H9 (cell line): ENCODE measurements around the gene NPY4R2. TPM values are rescaled to one million over a fixed set of nuclear protein-coding genes. Genes with fewer than 3 reads are reported as not detected.
"Not testable (repeated sequence)": the region's sequence is repeated elsewhere in the genome, so short reads cannot be mapped to it uniquely, and the experiment has no call there.

Experiments used
- DNase-seq: peaks from one replicate; pipeline ENCODE4 v3.0.0-alpha.2; 2017
- H2AFZ ChIP-seq: one replicate; pipeline ENCODE4 v1.6.1; 2013; ENCODE audit warnings: mild to moderate bottlenecking, low read length, control low read depth, moderate library complexity
- H2AK5ac ChIP-seq: 2 replicates; pipeline ENCODE4 v1.6.1; 2013; ENCODE audit warnings: low read length, control low read depth, mixed read lengths; ENCODE audit not compliant: insufficient read length
- H2BK120ac ChIP-seq: one replicate; pipeline ENCODE4 v1.6.1; 2013; ENCODE audit warnings: low read depth, mild to moderate bottlenecking, low read length, control low read depth, inconsistent platforms; ENCODE audit not compliant: poor library complexity, severe bottlenecking
- H2BK12ac ChIP-seq: 2 replicates; pipeline ENCODE4 v1.6.1; 2013; ENCODE audit warnings: low read length, control low read depth, mixed read lengths, low read depth; ENCODE audit not compliant: insufficient read length
- H2BK15ac ChIP-seq: 2 replicates; pipeline ENCODE4 v1.6.1; 2013; ENCODE audit warnings: low read depth, low read length, control low read depth
- H2BK20ac ChIP-seq: one replicate; pipeline ENCODE4 v1.6.1; 2013; ENCODE audit warnings: low read depth, mild to moderate bottlenecking, low read length, control low read depth, inconsistent platforms; ENCODE audit not compliant: poor library complexity, severe bottlenecking
- H2BK5ac ChIP-seq: 2 replicates; pipeline ENCODE4 v1.6.1; 2013; ENCODE audit warnings: low read length, control low read depth, mixed read lengths; ENCODE audit not compliant: insufficient read length
- H3K14ac ChIP-seq: 2 replicates; pipeline ENCODE4 v1.6.1; 2013; ENCODE audit warnings: low read length, control low read depth; ENCODE audit not compliant: insufficient read depth
- H3K18ac ChIP-seq: 2 replicates; pipeline ENCODE4 v1.6.1; 2013; ENCODE audit warnings: low read depth, mild to moderate bottlenecking, mixed read lengths, low read length, control low read depth; ENCODE audit not compliant: insufficient read length
- H3K23ac ChIP-seq: 2 replicates; pipeline ENCODE4 v1.6.1; 2013; ENCODE audit warnings: low read length, control low read depth, mixed read lengths, low read depth; ENCODE audit not compliant: insufficient read length
- H3K23me2 ChIP-seq: 2 replicates; pipeline ENCODE4 v1.6.1; 2013; ENCODE audit warnings: low read depth, mild to moderate bottlenecking, mixed read lengths, low read length, control low read depth; ENCODE audit not compliant: insufficient read length, poor library complexity, severe bottlenecking
- H3K27ac ChIP-seq: 2 replicates; pipeline ENCODE4 v1.5.1; 2013; ENCODE audit warnings: low read length, control low read depth, mixed read lengths, low read depth; ENCODE audit not compliant: insufficient read length
- H3K27me3 ChIP-seq: 2 replicates; pipeline ENCODE4 v1.6.1; 2013; ENCODE audit warnings: low read length, control low read depth, inconsistent platforms; ENCODE audit not compliant: insufficient read depth
- H3K4ac ChIP-seq: 2 replicates; pipeline ENCODE4 v1.6.1; 2013; ENCODE audit warnings: low read depth, mild to moderate bottlenecking, control low read depth, inconsistent platforms, low read length, moderate library complexity
- H3K4me1 ChIP-seq: 2 replicates; pipeline ENCODE4 v1.6.1; 2013; ENCODE audit warnings: low read length, control low read depth, inconsistent platforms; ENCODE audit not compliant: insufficient read depth
- H3K4me2 ChIP-seq: 2 replicates; pipeline ENCODE4 v1.6.1; 2013; ENCODE audit warnings: low read length, control low read depth, mixed read lengths; ENCODE audit not compliant: insufficient read length, insufficient read depth
- H3K56ac ChIP-seq: 2 replicates; pipeline ENCODE4 v1.6.1; 2013; ENCODE audit warnings: low read depth, mild to moderate bottlenecking, mixed read lengths, low read length, control low read depth; ENCODE audit not compliant: insufficient read length
- H3K79me1 ChIP-seq: 2 replicates; pipeline ENCODE4 v1.6.1; 2013; ENCODE audit warnings: low read depth, mild to moderate bottlenecking, moderate library complexity, low read length, control low read depth, inconsistent platforms; ENCODE audit not compliant: insufficient read depth, poor library complexity, severe bottlenecking
- H3K79me2 ChIP-seq: 2 replicates; pipeline ENCODE4 v1.6.1; 2013; ENCODE audit warnings: low read length, control low read depth, inconsistent platforms; ENCODE audit not compliant: insufficient read depth
- H3K9ac ChIP-seq: 2 replicates; pipeline ENCODE4 v1.6.1; 2013; ENCODE audit warnings: low read length, control low read depth, mixed read lengths; ENCODE audit not compliant: insufficient read length; ENCODE audit errors: extremely low read depth
- H3K9me3 ChIP-seq: one replicate; pipeline ENCODE4 v1.6.1; 2013; ENCODE audit warnings: low read depth, low read length, inconsistent platforms; ENCODE audit not compliant: control insufficient read depth
- H3T11ph ChIP-seq: one replicate; pipeline ENCODE4 v1.6.1; 2013; ENCODE audit warnings: mild to moderate bottlenecking, low read length, control low read depth, inconsistent platforms
- H4K20me1 ChIP-seq: one replicate; pipeline ENCODE4 v1.6.1; 2013; ENCODE audit not compliant: control insufficient read depth, insufficient read length, insufficient read depth
- H4K5ac ChIP-seq: 2 replicates; pipeline ENCODE4 v1.6.1; 2013; ENCODE audit warnings: low read depth, mild to moderate bottlenecking, mixed read lengths, low read length, control low read depth; ENCODE audit not compliant: insufficient read length
- H4K8ac ChIP-seq: replicated peaks from 2 replicates; pipeline ENCODE4 v1.6.1; 2013; ENCODE audit warnings: low read length, control low read depth, mixed read lengths, low read depth; ENCODE audit not compliant: insufficient read length
- H4K91ac ChIP-seq: 2 replicates; pipeline ENCODE4 v1.6.1; 2013; ENCODE audit warnings: low read depth, mild to moderate bottlenecking, moderate library complexity, mixed read lengths, low read length, control low read depth; ENCODE audit not compliant: insufficient read length
- H3K27ac Mint-ChIP-seq, 3 experiments: 2 replicates in 2 of 3; 3 replicates in 1 of 3; pipeline ENCODE4 v1.8.0; 2020 to 2021; ENCODE audit warnings: mixed read lengths in 3 of 3, mild to moderate bottlenecking in 1 of 3, moderate library complexity in 1 of 3
- H3K27me3 Mint-ChIP-seq: 2 replicates; pipeline ENCODE4 v1.8.0; 2021; ENCODE audit warnings: low read depth, mild to moderate bottlenecking, moderate library complexity, mixed read lengths
- H3K36me3 Mint-ChIP-seq, 3 experiments: 2 replicates in 2 of 3; 3 replicates in 1 of 3; pipeline ENCODE4 v1.8.0; 2020 to 2021; ENCODE audit warnings: low read depth in 3 of 3, mixed read lengths in 3 of 3; ENCODE audit not compliant: insufficient read depth in 1 of 3
- H3K4me1 Mint-ChIP-seq, 2 experiments: 2 replicates each; pipeline ENCODE4 v1.8.0; 2020; ENCODE audit warnings: mixed read lengths in 2 of 2
- H3K4me3 Mint-ChIP-seq, 2 experiments: 2 replicates in 1 of 2; 3 replicates in 1 of 2; pipeline ENCODE4 v1.8.0; 2020 to 2021; ENCODE audit warnings: mild to moderate bottlenecking in 2 of 2, mixed read lengths in 2 of 2, moderate library complexity in 1 of 2
- H3K9me3 Mint-ChIP-seq, 2 experiments: 2 replicates in 1 of 2; 3 replicates in 1 of 2; pipeline ENCODE4 v1.8.0; 2020; ENCODE audit warnings: mild to moderate bottlenecking in 2 of 2, mixed read lengths in 2 of 2, moderate library complexity in 1 of 2
- WGBS: extraction: QIAGEN DNeasy Blood & Tissue Kit; methylation state at CpG from one replicate; pipeline ENCODE4 v1.1.7; 2013; ENCODE audit warnings: missing lambda C conversion rate, low lambda C conversion rate, mixed read lengths; ENCODE audit not compliant: insufficient read length; ENCODE audit errors: extremely low coverage; 5-methylcytosine and 5-hydroxymethylcytosine counted together
- total RNA-seq: library from RNA; stranded (reverse); gene quantifications from 2 replicates; pipeline ENCODE4 v1.2.1, GENCODE V29; 2021

The NPY4R2 gene
- total RNA-seq, 1 experiment from 2014 or later, result 0.13 TPM

DNA sequence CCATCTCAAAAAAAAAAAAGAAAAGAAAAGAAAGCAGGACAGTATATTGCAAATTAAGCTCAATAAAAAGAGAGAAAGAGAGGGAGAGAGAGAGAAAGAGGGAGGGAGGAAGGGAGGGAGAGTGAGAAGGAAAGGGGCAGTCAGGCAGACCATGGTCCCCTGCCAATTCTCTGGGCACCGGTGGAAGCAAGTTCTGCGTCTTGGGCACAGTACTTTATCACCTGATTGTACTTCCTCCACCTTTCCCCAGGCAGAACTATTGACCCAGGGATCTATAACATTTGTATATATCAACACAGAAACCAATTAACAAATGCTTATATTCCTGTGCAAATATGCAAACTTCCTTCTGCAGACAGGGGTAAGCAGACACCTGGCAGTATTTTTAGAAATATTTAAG, 22.4 kb downstream of the NPY4R2 start:
- not testable (repeated sequence) for H3K27ac Mint-ChIP-seq, H3K9me3 ChIP-seq, H3T11ph ChIP-seq, H2BK12ac ChIP-seq, H3K9ac ChIP-seq, H4K91ac ChIP-seq, H4K8ac ChIP-seq, H3K4me3 Mint-ChIP-seq, H2AFZ ChIP-seq, H2BK5ac ChIP-seq, H3K27ac ChIP-seq, DNase-seq, H2BK120ac ChIP-seq, H3K79me1 ChIP-seq, H3K14ac ChIP-seq, H2AK5ac ChIP-seq, H2BK15ac ChIP-seq, H2BK20ac ChIP-seq, H3K36me3 Mint-ChIP-seq, H3K23ac ChIP-seq, H3K56ac ChIP-seq, H3K9me3 Mint-ChIP-seq, H3K4me1 ChIP-seq, H3K4me1 Mint-ChIP-seq, H3K79me2 ChIP-seq, H4K5ac ChIP-seq, H3K4me2 ChIP-seq, H3K27me3 Mint-ChIP-seq, H3K18ac ChIP-seq, H4K20me1 ChIP-seq, H3K4ac ChIP-seq, H3K23me2 ChIP-seq, H3K27me3 ChIP-seq
- no CpG with 5 or more reads among the region's 2 CpGs for WGBS

DNA sequence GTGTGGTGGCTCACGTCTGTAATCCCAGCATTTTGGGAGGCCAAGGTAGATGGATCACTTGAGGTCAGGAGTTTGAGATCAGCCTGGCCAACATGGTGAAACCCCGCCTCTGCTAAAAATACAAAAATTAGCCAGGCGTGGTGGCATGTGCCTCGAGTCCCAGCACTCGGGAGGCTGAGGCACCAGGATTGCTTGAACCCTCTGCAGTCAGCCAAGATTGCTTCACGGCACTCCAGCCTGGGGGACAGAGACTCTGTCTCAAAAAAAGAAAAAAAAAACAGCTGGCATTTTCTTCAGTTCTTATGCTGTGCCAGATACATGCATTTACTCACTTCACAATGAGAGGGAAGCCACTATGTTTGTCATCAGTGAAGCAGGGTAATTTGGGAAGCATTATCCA, 22.9 kb downstream of the NPY4R2 start:
- H3K9me3 Mint-ChIP-seq, H2AK5ac ChIP-seq, H2BK5ac ChIP-seq, H3T11ph ChIP-seq, H3K23me2 ChIP-seq, H3K9ac ChIP-seq, H3K27ac Mint-ChIP-seq, H2BK15ac ChIP-seq, DNase-seq, H4K5ac ChIP-seq, H3K9me3 ChIP-seq, H2BK12ac ChIP-seq, H3K4me3 Mint-ChIP-seq, H2BK120ac ChIP-seq, H4K20me1 ChIP-seq, H3K27ac ChIP-seq, H3K4me1 ChIP-seq, H3K79me1 ChIP-seq, H4K8ac ChIP-seq, H3K14ac ChIP-seq, H3K4me2 ChIP-seq, H3K36me3 Mint-ChIP-seq, H3K23ac ChIP-seq, H3K4me1 Mint-ChIP-seq, H4K91ac ChIP-seq, H2BK20ac ChIP-seq, H3K18ac ChIP-seq, H3K56ac ChIP-seq, H3K27me3 Mint-ChIP-seq, H3K79me2 ChIP-seq, H3K27me3 ChIP-seq, H3K4ac ChIP-seq, H2AFZ ChIP-seq: not testable (repeated sequence)
- no CpG with 5 or more reads among the region's 6 CpGs for WGBS
